ENCODE data around the gene KRTAP4-9.
"Not testable (repeated sequence)": the region's sequence is repeated elsewhere in the genome, so short reads cannot be mapped to it uniquely, and the experiment has no call there.

GRCh38 chr17:41059276-41060051, 45.7 kb upstream of the KRTAP4-9 start:
- TF ChIP-seq CTCF (IDR thresholded peaks at IDR 0.05; ENCODE audit: low read length); EZH2 (IDR thresholded peaks at IDR 0.05; ENCODE audit: borderline replicate concordance, low read length): not testable (repeated sequence)

Data from OCI-LY1 (cell line).